Colonic mucosa (tissue), 4 donors: Measurements from ENCODE around the gene ATXN1. TPM values are rescaled to one million over a fixed set of nuclear protein-coding genes. Genes with fewer than 3 reads are reported as not detected.
"Not testable (repeated sequence)": the region's sequence is repeated elsewhere in the genome, so short reads cannot be mapped to it uniquely, and the experiment has no call there.

Experiments
- DNase-seq: peaks from one replicate; pipeline ENCODE4 v3.0.0-alpha.2; 2020
- H3K27ac ChIP-seq: fragments of 200-600 bp; one replicate; pipeline ENCODE4 v1.8.0; 2021
- H3K27me3 ChIP-seq: fragments of 200-600 bp; one replicate; pipeline ENCODE4 v1.8.0; 2021
- H3K36me3 ChIP-seq: fragments of 200-600 bp; one replicate; pipeline ENCODE4 v1.8.0; 2021
- H3K4me1 ChIP-seq: fragments of 200-600 bp; one replicate; pipeline ENCODE4 v1.8.0; 2021; ENCODE audit warnings: mild to moderate bottlenecking
- H3K4me3 ChIP-seq: fragments of 200-600 bp; one replicate; pipeline ENCODE4 v1.8.0; 2021
- H3K9ac ChIP-seq, 2 donors: one replicate each; pipeline ENCODE4 v1.7.0; 2013; ENCODE audit warnings: control low read depth in 2 of 2, low read depth in 2 of 2, low read length in 2 of 2
- H3K9me3 ChIP-seq: fragments of 200-600 bp; one replicate; pipeline ENCODE4 v1.8.0; 2021
- intact Hi-C: fragments of 100-400 bp; cut with DNase I; formaldehyde crosslinking; loops from one replicate; pipeline ENCODE4 v1.14.1; 2022
- total RNA-seq, 2 donors: library from RNA; stranded (reverse); fragmentation: NEBNext Ultra II Directional in 1 of 2; extraction: Animal tissue kit (Norgen Biotek cat#: 25700) in 1 of 2; gene quantifications; one replicate each; pipeline ENCODE4 v1.2.1, GENCODE V29; 2021
- TF ChIP-seq, protein P1 (sequence below): fragments of 200-600 bp; IDR thresholded peaks from one replicate; pipeline ENCODE4 v1.8.0; 2022; ENCODE audit warnings: antibody characterized with exemption, mild to moderate bottlenecking
- donor health status: healthy.
- donor health status: DM: no; HTN: no; CAD: no.
- donor health status: DM: no; HTN: no; CAD: no.

ATXN1 gene
- total RNA-seq, 2 donors from 2014 or later, result 24.5 to 41.9 TPM

DNA sequence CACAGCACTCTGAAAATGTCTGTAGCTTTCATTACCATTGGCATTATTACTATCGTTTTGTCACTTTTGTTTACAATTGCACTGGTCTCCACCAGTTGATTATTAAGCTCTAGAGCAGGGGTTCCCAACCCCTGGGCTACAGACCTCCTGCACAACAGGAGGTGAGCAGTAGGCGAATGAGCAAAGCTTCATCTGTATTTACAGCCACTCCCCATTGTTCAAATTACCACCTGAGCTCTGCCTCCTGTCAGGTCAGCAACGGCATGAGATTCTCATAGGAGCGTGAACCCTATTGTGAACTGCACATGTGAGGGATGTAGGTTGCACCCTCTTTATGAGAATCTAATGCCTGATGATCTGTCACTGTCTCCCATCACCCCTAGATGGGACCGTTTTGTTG, 126.4 kb downstream of the ATXN1 start:
- H3K27ac ChIP-seq, result no peak overlapping the region
- H3K9ac ChIP-seq, result no peak overlapping the region
- intact Hi-C loops, result no loop called here
- no peaks in the 10 kb centered on the region for H3K4me1 ChIP-seq
- DNase-seq, result no peak
- no peak overlapping the region for H3K4me3 ChIP-seq
- H3K36me3 ChIP-seq, result no peaks in the 10 kb centered on the region
- H3K9me3 ChIP-seq, result no peaks in the 10 kb centered on the region
- H3K27me3 ChIP-seq, result no peaks in the 10 kb centered on the region
- TF ChIP-seq, protein P1, sequence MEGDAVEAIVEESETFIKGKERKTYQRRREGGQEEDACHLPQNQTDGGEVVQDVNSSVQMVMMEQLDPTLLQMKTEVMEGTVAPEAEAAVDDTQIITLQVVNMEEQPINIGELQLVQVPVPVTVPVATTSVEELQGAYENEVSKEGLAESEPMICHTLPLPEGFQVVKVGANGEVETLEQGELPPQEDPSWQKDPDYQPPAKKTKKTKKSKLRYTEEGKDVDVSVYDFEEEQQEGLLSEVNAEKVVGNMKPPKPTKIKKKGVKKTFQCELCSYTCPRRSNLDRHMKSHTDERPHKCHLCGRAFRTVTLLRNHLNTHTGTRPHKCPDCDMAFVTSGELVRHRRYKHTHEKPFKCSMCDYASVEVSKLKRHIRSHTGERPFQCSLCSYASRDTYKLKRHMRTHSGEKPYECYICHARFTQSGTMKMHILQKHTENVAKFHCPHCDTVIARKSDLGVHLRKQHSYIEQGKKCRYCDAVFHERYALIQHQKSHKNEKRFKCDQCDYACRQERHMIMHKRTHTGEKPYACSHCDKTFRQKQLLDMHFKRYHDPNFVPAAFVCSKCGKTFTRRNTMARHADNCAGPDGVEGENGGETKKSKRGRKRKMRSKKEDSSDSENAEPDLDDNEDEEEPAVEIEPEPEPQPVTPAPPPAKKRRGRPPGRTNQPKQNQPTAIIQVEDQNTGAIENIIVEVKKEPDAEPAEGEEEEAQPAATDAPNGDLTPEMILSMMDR, result no peak

- intact Hi-C loops, result no loop called here
- Histone ChIP-seq H3K9me3 (no peaks in the 10 kb centered on the region), H3K27me3 (no peaks in the 10 kb centered on the region), H3K4me1 (no peaks in the 10 kb centered on the region), H3K4me3 (no peak overlapping the region), H3K27ac (no peak overlapping the region), H3K36me3 (no peaks in the 10 kb centered on the region), H3K9ac (no peak overlapping the region)
- no peak for DNase-seq
- TF ChIP-seq, protein P1, result no peak
Measured at GRCh38 chr6:16633961-16634360, 127.3 kb downstream of the ATXN1 start.

DNA sequence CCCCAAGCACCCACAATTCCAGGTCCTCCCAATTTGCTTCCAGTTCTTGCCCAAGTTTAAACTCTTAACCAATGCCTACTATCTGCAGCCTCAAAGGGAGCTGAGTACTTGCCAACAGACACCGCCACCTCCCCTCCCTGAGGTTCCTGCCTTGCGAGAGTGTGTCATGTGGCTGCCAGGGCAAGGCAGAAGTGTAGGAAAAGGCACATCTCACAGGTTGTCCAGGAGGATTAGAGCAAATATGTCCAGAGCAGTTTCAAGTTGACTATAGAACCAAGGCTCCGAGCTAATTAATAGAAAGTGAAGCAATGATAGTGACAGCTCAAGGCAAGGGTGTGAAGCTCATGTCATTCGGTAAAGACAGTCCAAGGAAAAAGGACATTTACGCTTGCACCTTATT, 127.8 kb downstream of the ATXN1 start:
- no peak for DNase-seq
- intact Hi-C loops, result no loop called here
- TF ChIP-seq, protein P1, result no peak
- no peaks in the 10 kb centered on the region for H3K27me3 ChIP-seq
- H3K4me1 ChIP-seq, result no peaks in the 10 kb centered on the region
- H3K4me3 ChIP-seq, result no peak overlapping the region
- H3K9me3 ChIP-seq, result no peaks in the 10 kb centered on the region
- H3K9ac ChIP-seq, result no peak overlapping the region
- no peak overlapping the region for H3K27ac ChIP-seq
- H3K36me3 ChIP-seq, result no peaks in the 10 kb centered on the region

DNA sequence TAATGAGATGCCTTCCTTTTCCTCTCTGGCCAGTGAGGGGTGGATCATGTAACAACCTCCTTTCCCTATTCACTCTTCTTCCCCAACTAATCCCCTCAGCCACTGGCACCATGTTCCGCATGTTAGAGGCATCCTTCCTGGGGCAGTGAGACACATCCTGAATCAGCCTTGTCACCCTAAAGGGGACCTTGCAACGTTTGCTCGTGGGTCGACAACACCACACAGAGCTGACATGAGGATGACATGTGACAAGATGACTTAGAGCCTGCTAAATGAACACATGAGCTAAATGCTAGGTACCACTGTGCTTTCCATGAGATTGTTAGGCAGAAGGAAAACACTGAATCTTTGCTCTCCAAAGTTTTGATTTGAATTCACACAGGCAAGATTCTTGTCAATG, 129.2 kb downstream of the ATXN1 start:
- no peak for DNase-seq
- Histone ChIP-seq H3K36me3 (no peaks in the 10 kb centered on the region), H3K4me3 (no peak overlapping the region), H3K9me3 (no peaks in the 10 kb centered on the region), H3K27me3 (no peaks in the 10 kb centered on the region), H3K4me1 (no peaks in the 10 kb centered on the region), H3K27ac (no peak overlapping the region), H3K9ac (no peak overlapping the region)
- TF ChIP-seq, protein P1, result no peak
- intact Hi-C loops, result no loop called here

DNA sequence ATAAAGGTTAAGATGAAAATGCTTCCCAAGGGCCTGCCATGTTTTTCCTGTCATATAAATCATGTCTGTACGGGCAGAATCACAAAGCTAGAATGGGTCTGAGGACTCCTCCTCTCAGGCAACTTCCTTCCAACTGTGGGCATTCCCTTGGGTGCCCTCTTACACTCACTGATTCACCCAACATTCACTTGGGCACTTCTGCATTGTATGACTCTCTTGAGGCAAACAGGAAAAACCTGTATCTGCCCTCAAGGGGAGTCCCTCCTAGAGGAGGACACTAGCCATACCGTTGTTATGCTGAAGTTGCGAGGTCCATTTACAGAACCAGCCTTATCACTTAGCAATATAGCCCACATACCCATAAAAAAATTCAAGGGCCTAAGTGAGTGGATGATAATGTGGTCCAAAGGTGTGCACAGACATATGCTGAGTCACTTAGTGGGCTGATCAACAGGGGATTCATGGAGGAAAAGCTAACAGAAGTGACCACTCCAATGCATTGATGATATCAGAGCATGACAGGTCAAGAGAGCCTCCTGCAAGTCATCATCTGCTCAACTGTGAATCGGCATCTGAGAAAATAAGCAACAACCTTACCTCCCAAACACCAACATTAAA, 131.1 kb downstream of the ATXN1 start:
- Histone ChIP-seq H3K9ac (no peak overlapping the region), H3K9me3 (no peaks in the 10 kb centered on the region), H3K4me3 (no peak overlapping the region), H3K27ac (no peak overlapping the region), H3K27me3 (no peaks in the 10 kb centered on the region), H3K36me3 (no peaks in the 10 kb centered on the region), H3K4me1 (no peaks in the 10 kb centered on the region)
- DNase-seq, result no peak
- TF ChIP-seq, protein P1, result no peak
- intact Hi-C loops, result no loop called here

DNA sequence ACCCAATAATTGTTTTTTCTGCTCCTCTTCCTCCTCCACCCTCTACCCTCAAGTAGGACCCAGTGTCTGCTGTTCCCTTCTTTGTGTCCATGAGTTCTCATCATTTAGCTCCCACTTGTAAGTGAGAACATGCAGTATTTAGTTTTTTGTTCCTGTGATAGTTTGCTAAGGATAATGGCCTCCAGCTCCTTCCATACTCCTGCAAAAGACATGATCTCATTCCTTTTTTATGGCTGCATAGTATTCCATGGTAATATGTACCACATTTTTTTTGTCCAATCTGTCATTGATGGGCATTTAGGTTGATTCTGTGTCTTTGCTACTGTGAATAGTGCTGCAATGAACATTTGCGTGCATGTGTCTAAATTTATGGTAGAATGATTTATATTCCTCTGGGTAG, 132.7 kb downstream of the ATXN1 start:
- H3K9me3 ChIP-seq, H3K4me3 ChIP-seq, H3K27me3 ChIP-seq, H3K4me1 ChIP-seq, H3K27ac ChIP-seq, DNase-seq, H3K9ac ChIP-seq, intact Hi-C loops, H3K36me3 ChIP-seq: not testable (repeated sequence)
